ENCODE data around the gene ID2. TPM values are rescaled to one million over a fixed set of nuclear protein-coding genes. Genes with fewer than 3 reads are reported as not detected.

ID2 gene
- total and polyA plus RNA-seq, 4 donors: 149 to 488 (median 245) TPM

DNA sequence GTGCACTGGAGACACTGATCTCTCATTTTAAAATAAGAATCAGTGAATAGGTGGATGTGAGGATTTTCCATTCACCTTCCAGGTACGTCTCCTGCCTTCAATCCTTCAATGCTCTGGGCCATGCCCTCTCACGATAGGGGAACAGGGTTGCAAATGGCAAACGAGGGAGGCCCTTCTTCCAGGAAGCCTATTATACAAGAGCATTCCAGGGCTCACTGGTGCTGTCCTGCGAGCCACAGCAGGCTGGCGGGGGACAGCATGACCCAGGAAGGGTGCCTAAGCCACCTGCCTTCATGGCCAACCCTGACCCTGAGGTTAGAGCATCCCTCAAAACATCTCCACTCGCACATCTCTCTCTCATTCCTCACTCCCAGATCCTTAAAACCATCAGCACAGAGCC lies 20.6 kb upstream of the ID2 start:
- no peak for TF ChIP-seq HNF4A (conservative IDR thresholded peaks at IDR 0.05)
- TF ChIP-seq, protein P1, sequence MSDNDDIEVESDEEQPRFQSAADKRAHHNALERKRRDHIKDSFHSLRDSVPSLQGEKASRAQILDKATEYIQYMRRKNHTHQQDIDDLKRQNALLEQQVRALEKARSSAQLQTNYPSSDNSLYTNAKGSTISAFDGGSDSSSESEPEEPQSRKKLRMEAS (IDR thresholded peaks at IDR 0.05): no peak
- TF ChIP-seq, protein P2, sequence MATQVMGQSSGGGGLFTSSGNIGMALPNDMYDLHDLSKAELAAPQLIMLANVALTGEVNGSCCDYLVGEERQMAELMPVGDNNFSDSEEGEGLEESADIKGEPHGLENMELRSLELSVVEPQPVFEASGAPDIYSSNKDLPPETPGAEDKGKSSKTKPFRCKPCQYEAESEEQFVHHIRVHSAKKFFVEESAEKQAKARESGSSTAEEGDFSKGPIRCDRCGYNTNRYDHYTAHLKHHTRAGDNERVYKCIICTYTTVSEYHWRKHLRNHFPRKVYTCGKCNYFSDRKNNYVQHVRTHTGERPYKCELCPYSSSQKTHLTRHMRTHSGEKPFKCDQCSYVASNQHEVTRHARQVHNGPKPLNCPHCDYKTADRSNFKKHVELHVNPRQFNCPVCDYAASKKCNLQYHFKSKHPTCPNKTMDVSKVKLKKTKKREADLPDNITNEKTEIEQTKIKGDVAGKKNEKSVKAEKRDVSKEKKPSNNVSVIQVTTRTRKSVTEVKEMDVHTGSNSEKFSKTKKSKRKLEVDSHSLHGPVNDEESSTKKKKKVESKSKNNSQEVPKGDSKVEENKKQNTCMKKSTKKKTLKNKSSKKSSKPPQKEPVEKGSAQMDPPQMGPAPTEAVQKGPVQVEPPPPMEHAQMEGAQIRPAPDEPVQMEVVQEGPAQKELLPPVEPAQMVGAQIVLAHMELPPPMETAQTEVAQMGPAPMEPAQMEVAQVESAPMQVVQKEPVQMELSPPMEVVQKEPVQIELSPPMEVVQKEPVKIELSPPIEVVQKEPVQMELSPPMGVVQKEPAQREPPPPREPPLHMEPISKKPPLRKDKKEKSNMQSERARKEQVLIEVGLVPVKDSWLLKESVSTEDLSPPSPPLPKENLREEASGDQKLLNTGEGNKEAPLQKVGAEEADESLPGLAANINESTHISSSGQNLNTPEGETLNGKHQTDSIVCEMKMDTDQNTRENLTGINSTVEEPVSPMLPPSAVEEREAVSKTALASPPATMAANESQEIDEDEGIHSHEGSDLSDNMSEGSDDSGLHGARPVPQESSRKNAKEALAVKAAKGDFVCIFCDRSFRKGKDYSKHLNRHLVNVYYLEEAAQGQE (IDR thresholded peaks at IDR 0.05): no peak
- no peak for TF ChIP-seq CTCF (IDR thresholded peaks at IDR 0.05; ENCODE audit: low read depth, low read length, missing input control)
- no peak for TF ChIP-seq RAD21 (IDR thresholded peaks at IDR 0.05)
- H3K9me3 ChIP-seq (ENCODE audit: control insufficient read depth in 4 of 4, low read length in 3 of 4): no peaks in the 10 kb centered on the region
- H3K27ac ChIP-seq (ENCODE audit: low read depth in 1 of 2, low read length in 2 of 2): no peak overlapping the region
- no peak overlapping the region for H3K4me3 ChIP-seq (ENCODE audit: low read depth in 1 of 3, low read length in 3 of 3)
- H3K36me3 ChIP-seq (ENCODE audit: control insufficient read depth in 4 of 4, insufficient read depth in 3 of 4, low read depth in 1 of 4, low read length in 3 of 4): no peaks in the 10 kb centered on the region
- no peak overlapping the region for H3K9ac ChIP-seq (ENCODE audit: low read depth in 1 of 2, low read length in 2 of 2)
- H3K27me3 ChIP-seq (ENCODE audit: control insufficient read depth in 4 of 4, insufficient read depth in 4 of 4, low read length in 3 of 4): no peaks in the 10 kb centered on the region
- H3K4me1 ChIP-seq (ENCODE audit: control insufficient read depth in 4 of 4, insufficient read depth in 4 of 4, low read length in 3 of 4): peaks cover 15 to 36% (median 28%) of the 10 kb centered on the region in 4 donors
- 97% methylated on average over 6 of the region's 6 CpGs for WGBS
- DNase-seq (ENCODE audit: low spot score): no peak

DNA sequence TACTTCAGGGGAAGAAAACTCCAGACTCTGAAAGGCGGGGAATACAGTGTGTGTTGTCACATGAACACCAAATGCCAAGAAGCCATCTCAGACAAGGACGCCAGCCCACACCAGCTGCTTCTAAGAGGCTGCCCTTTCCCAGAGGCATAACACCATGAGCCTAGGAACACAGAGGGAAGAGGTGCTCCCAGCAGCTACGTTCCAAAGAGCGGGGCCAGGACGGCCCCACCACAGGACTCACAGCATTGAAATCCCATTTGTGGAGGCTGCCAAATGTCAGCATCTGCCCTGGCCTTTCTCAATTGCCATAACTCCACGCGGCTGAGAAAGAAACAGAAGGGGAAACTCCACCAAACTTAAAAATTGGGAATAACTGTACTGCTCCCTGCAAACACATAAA lies 20.1 kb upstream of the ID2 start:
- Histone ChIP-seq H3K9me3 (ENCODE audit: control insufficient read depth in 4 of 4, low read length in 3 of 4) (no peaks in the 10 kb centered on the region), H3K9ac (ENCODE audit: low read depth in 1 of 2, low read length in 2 of 2) (no peak overlapping the region), H3K36me3 (ENCODE audit: control insufficient read depth in 4 of 4, insufficient read depth in 3 of 4, low read depth in 1 of 4, low read length in 3 of 4) (no peaks in the 10 kb centered on the region), H3K4me3 (ENCODE audit: low read depth in 1 of 3, low read length in 3 of 3) (no peak overlapping the region), H3K27me3 (ENCODE audit: control insufficient read depth in 4 of 4, insufficient read depth in 4 of 4, low read length in 3 of 4) (no peaks in the 10 kb centered on the region), H3K4me1 (ENCODE audit: control insufficient read depth in 4 of 4, insufficient read depth in 4 of 4, low read length in 3 of 4) (peaks cover 12 to 33% (median 27%) of the 10 kb centered on the region in 4 donors), H3K27ac (ENCODE audit: low read depth in 1 of 2, low read length in 2 of 2) (no peak overlapping the region)
- 93% methylated on average over 7 of the region's 7 CpGs for WGBS
- DNase-seq (ENCODE audit: low spot score): no peak
- TF ChIP-seq CTCF (IDR thresholded peaks at IDR 0.05; ENCODE audit: low read depth, low read length, missing input control): no peak
- no peak for TF ChIP-seq GABPA (IDR thresholded peaks at IDR 0.05 in 1 of 2, conservative IDR thresholded peaks at IDR 0.05 in 1 of 2)
- TF ChIP-seq ZBTB33 (IDR thresholded peaks at IDR 0.05): no peak
- TF ChIP-seq, protein P1 (IDR thresholded peaks at IDR 0.05): no peak
- TF ChIP-seq SP1 (IDR thresholded peaks at IDR 0.05): no peak
- no peak for TF ChIP-seq JUND (IDR thresholded peaks at IDR 0.05)
- no peak for TF ChIP-seq ATF3 (IDR thresholded peaks at IDR 0.05)
- TF ChIP-seq, protein P2 (IDR thresholded peaks at IDR 0.05): no peak
- TF ChIP-seq TAF1 (conservative IDR thresholded peaks at IDR 0.05): no peak
